Measurements from ENCODE around the gene CALML6. TPM values are rescaled to one million over a fixed set of nuclear protein-coding genes. Genes with fewer than 3 reads are reported as not detected.
"Not testable (repeated sequence)": the region's sequence is repeated elsewhere in the genome, so short reads cannot be mapped to it uniquely, and the experiment has no call there.

The CALML6 gene, protein sequence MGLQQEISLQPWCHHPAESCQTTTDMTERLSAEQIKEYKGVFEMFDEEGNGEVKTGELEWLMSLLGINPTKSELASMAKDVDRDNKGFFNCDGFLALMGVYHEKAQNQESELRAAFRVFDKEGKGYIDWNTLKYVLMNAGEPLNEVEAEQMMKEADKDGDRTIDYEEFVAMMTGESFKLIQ
- total RNA-seq = not detected
- long read RNA-seq = 0 reads

DNA sequence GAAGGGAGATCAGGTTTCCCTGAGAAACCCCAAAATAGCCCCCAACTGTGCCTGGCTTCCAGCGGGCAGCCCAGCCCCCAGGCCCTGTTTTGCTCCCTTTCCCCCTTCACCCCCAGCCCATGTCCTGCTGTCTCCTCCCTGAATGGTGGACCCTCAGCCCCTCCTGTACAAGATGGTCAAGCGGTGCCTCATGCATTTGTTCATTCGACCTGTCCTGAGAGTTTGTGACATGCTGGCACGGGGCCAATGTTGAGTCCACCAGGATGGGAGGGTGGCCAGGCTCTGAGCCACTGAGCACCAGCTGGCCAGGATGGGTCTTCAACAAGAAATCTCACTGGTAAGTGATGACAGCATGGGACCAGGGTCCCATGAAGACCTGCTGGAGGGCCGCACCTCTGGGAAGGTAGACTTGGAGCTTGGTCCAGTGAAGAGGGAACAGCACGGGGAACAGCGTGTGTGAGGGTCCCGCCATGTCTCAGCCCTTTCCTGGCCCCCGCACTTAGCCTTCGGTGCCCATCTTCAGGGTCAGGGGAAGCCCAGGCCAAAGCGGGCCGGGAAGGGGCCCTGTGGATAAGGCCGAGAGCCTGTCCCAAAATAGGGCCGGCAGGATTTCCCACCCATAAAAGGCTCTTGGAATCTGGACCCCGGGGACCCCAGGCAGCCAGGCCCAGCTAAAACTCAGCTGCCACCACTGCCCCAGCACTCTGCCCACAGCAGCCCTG is at the start of gene CALML6:
TSS of gene CALML6 (plus strand) at position 290 of the 722 bp plus-strand sequence. CDS start at position 311, 21 bp downstream.
- intact Hi-C loops (cut with DNase I) = no loop called here
- ATAC-seq (no peak), DNase-seq (ENCODE audit: missing footprints) (peak; percentile 59)

DNA sequence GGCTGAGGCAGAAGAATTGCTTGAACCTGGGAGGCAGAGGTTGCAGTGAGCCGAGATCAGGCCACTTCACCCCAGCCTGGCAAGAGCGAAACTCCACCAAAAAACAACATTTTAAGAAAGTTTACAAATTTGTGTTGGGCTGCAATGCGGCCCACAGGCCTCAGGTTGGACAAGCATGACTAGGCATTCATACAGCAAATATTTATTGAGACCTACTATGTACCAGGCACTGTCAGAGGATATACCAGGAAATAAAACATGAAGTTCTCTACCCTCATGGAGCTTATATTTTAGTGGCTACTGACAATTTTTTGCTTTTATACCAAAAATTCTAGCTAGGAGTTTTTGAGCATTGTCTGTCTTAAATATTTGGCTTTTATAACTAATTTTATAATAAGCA is 47.9 kb upstream of the CALML6 start:
- DNase-seq (ENCODE audit: missing footprints) (no peak), ATAC-seq (no peak)
- intact Hi-C loops (cut with DNase I) = no loop called here

DNA sequence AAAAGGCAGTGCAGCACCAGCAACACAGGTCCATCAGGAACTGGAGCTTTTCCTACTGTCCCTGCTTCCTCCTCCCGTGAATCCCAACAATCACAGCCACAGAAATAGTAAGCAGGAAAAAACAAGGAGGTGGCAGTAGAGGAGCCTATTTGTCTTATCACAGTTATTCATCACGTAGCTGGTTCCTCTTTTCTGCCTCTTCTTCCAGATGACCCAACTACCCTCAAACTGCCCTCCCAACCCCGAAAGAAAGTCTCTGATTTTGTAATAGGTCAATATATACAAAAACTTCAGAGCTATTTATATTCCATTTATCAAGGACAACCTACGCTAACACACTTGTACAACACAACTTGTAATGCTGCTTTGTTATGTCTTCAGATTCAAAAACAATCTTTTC is 45.6 kb upstream of the CALML6 start:
- intact Hi-C loops (cut with DNase I) = no loop called here
- no peak for ATAC-seq
- DNase-seq (ENCODE audit: missing footprints) = no peak

DNA sequence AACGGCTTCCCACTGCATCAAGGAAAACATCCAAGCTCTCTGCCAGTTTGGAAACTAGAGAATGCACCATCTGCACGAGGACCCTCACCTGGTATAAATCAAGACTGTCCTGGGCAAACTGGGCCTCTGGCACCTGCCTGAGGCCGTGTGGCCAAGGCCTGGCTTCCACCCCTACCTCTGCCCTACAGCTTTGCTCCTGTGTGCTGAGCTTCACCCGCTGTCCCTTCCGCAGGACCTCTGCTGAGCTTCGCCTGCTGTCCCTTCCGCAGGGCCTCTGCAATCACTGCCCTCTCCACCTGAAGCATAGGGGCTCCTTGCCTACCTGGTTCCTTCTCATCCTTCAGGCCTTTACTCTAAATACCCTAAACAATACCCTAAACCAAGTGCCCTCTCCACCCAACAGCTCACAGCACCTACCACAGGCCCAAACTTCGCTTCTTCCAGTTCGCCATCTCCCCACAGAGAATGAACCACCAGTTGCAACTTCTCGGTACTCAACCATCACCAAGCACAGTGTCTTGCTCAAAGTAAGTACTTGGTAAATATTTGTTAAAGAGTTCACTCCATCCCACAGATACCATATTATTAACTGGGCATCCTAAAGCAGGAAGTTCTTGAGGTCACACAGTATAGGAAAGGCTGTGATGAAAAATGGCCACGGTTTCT is 42.6 kb upstream of the CALML6 start:
- DNase-seq (ENCODE audit: missing footprints) (peak; percentile 50), ATAC-seq (no peak)
- intact Hi-C loops (cut with DNase I) = no loop called here

DNA sequence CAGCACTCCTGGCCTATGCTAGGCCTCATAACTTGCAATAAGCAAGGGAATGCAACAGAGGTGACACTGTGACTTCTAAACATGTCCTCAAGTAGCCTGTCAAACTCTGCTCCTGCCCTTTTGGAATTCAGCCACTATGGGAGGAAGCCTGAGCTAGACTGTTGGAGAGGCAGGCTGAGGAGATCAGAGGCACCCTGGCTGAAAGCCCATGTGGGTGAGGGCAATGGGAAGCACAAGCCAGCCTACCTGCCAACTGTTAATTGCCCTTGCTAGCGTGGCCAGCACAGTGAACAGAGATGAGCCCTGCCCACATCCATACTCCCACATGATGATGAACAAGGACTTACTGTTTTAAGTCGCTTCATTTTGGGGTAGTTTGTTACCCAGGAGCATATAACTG is 41.9 kb upstream of the CALML6 start:
- ATAC-seq = peak; percentile 93
- peak; percentile 86 for DNase-seq (ENCODE audit: missing footprints)
- intact Hi-C loops (cut with DNase I) = no loop called here

DNA sequence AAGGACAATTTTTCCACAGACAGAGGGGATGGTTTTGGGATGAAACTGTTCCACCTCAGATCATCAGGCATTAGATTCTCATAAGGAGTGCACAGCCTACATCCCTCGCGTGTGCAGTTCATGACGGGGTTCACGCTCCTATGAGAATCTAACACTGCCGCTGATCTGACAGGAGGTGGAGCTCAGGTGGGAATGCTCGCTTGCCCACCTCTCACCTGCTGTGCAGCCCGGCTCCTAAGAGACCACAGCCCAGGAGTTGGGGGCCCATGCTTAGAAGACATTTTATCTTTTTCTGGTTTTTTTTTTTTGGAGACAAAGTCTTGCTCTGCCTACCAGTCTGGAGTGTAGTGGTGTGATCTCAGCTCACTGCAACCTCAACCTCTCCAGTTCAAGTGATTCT is 40.2 kb upstream of the CALML6 start:
- ATAC-seq (no peak), DNase-seq (ENCODE audit: missing footprints) (no peak)
- intact Hi-C loops (cut with DNase I) = no loop called here

DNA sequence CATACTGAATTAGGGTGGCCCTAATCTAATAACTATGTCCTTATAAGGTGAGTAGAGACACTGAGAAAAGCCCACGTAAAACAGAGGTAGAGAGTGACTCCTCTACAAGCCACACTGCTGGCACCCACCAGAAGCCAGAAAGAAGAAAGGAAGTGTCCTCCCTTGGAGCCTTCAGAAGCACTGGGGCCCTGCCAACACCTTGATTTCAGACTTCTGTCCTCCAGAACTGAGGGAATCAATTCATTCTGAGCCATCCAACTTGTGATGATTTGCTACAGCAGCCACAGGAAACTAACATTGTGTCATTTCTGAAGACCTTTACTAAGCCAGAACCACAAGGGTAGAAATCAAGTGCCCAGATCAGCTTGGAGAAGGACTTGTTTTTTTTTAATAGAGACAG is 39.1 kb upstream of the CALML6 start:
- intact Hi-C loops (cut with DNase I) = no loop called here
- DNase-seq (ENCODE audit: missing footprints) (no peak), ATAC-seq (no peak)

DNA sequence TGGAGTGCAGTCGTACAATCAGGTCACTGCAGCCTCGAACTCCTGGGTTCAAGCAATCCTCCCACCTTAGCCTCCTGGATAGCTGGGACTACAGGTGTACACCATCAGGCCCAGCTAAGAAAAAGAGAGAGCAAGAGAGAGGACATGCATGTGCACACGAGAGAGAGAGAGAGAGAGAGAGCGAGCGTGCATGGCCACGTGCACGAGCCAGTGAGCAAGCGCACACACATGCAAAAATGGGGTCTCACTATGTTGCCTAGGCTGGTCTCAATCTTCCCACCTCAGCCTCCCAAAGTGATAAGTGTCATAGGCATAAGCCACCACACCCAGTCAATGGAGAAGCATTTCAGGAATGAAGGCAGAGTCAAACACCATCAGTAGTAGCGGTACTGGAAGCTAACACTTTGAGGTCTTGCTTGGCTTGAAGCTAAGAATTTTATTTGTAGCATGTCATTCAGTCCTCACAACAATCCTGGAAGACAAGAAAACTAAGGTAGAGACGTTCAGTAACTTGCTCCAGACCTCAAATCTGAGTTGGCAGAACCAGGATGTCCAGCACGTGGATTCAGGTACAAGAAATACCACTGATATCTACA is 38.6 kb upstream of the CALML6 start:
- intact Hi-C loops (cut with DNase I) = no loop called here
- ATAC-seq = no peak
- no peak for DNase-seq (ENCODE audit: missing footprints)

DNA sequence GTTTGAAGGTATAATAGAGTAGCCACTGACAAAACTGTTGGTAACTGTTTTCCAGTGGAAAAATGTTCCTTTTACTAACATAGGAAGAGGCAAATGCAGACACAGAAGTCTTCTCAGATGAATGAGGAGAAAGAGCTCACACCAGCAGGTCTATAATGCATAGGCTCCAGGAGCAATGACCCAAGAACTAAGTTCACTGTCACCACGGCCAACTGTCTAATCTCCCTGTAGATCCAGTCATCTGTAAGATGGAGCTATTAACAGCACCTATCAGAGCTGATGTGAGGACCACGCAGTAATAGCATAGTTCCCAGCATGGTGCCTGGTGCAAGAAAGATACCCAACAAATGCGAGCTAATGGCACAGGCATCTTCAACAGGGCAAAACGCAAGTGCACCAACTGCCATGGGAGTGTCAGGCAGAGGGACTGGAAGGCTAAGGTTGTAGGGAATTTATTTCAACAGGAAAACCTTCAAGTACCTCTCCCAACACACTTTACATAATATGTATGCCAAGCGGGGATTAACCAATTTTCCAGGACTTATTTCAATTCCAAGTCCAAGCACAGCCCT is 37.1 kb upstream of the CALML6 start:
- intact Hi-C loops (cut with DNase I) = no loop called here
- no peak for DNase-seq (ENCODE audit: missing footprints)
- no peak for ATAC-seq

DNA sequence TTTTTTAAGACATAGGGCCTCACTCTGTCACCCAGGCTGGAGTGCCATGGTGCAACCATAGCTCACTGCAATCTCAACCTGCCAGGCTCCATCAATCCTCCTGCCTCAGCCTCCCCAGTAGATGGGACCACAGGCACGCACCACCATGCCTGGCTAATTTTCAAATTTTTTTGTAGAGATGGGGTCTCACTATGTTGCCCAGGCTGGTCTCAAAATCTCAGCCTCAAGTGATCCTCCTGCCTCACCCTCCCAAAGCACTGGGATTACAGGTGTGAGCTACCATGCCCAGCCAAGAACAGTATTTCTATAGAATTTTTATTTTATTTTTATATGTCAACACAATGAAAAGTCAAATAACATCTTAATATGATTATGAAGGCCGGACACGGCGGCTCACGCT is 35.1 kb upstream of the CALML6 start:
- intact Hi-C loops (cut with DNase I) = no loop called here
- DNase-seq (ENCODE audit: missing footprints) (no peak), ATAC-seq (no peak)

DNA sequence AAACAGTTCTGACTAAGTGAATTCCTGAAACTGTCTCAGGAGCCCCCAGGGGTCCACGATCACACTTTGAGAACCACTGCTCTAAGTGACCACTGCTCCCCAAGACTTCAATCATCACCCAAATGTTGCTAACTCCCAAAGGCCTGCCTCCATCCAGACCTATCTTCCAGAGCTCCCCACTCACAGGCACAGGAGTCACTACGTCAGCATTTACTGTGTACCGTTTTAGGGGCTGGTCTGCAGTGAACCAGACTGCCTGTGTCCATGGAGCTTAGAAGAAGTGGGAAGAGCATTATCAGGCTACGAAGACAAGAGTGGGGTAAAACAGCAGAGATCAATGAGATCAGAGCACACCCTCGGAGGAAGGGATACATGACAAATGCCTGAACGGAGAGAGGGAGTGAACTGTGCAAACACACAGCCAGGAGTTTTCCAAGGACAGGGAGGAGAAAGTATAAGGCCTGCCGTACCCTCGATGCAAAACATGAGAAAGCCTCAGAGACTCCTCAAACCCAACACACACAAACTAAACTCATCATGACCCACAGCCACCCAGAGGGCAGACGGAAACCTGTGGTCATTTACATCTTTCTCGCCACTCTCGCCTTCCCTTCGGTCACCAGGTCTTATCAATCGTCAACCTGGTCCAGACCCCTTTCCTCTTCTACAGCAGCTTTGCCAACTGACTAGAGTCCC is 34.3 kb upstream of the CALML6 start:
- intact Hi-C loops (cut with DNase I) = no loop called here

DNA sequence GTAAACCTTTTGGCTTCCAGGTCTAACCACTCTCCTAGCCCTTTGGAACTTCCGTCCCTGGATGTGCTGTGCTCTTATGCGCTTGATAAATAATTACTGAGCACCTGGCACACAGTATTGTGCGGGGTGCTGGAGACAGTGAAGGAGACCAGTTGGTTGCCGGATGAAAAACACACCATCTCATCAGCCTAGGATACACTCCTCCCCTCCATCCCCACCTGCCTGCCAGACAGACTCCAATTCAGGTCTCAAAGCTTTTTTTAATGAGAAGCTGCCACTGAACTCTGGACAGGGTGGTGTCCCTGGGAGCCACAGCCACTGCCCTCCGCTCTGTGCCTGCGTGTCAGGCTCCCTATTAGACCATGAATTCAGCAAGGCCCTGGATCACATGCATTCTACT is 33.3 kb upstream of the CALML6 start:
- DNase-seq (ENCODE audit: missing footprints) (no peak), ATAC-seq (no peak)
- intact Hi-C loops (cut with DNase I) = no loop called here

More for the DNA sequence above, 34.3 kb upstream of the CALML6 start:
- DNase-seq (ENCODE audit: missing footprints) = no peak
- no peak for ATAC-seq

DNA sequence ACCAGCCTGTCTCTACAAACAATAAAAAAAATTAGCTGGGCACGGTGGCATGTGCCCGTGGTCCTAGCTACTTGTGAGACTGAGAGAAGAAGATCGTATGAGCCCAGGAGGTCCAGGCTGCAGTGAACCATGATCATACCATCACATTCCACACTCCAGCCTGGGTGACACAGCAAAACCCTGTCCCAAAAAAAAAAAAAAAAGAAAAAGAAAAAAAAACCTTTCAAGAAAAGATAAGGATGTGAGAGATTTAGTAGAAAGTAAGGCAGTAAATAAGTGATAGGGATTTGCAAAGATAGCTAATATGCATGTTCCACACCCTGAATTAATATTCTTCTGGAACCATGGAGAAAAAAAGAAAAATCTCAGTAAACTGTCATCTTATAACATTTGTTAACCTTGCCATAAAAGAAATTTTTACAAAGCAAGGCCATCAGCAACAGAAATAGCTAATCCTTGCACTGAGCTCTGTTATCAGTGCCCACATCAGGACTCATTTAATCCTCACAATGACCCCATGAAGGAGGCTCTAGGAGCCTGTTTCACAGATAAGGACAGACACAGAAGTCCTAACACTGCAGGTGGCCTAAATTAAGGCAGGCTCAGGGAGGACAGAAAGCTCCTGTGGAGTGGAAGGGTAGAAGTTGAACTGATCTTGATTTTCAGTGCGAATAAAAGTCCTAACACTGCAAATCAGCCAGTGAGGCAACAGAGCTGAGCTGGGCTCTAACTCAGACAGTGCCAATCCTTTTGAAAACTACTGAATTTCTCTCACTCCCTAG is 31.8 kb upstream of the CALML6 start:
- no peak for ATAC-seq
- DNase-seq (ENCODE audit: missing footprints) = no peak
- intact Hi-C loops (cut with DNase I) = no loop called here

DNA sequence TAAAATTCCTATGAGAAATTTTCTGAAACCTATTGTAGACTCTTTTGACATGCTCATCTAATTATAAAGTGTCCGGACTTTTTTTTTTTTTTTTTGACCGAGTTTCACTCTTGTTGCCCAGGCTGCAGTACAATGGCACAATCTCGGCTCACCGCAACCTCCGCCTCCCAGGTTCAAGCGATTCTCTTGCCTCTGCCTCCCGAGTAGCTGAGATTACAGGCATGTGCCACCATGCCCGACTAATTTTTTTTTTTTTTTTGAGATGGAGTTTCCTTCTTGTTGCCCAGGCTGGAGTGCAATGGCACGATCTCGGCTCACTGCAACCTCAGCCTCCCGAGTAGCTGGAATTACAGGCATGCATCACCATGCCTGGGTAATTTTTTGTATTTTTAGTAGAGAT is 31.2 kb upstream of the CALML6 start:
- intact Hi-C loops (cut with DNase I); DNase-seq (ENCODE audit: missing footprints); ATAC-seq: not testable (repeated sequence)

DNA sequence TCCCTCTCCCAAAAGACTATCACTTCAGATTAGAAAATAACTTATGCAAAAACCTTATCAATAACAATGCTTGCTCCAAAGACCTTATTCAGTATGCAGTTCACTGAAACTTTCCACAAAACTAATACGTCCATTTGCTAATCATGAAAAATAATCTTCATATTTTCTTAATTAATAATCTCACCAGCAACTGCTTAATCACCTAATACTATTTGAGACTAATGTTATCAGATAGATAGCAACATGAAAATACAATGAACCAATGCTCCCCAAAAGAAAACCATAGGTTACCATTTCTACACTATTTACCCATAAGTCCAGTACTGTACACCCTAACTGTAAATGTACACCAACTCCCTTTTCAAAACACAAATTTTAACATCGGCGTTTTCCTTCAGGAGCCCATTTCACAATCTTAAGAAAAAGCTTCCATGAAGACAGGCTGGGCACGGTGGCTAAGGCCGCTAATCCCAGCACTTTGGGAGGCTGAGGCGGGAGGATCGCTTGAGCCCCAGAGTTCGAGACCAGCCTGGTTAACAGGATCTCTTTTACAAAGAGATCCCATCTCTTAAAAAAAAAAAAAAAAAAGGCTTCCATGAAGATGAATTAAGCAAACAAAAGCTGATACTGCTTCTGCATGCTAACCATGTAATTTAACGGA is 25.8 kb upstream of the CALML6 start:
- DNase-seq (ENCODE audit: missing footprints) (no peak), ATAC-seq (no peak)
- intact Hi-C loops (cut with DNase I) = no loop called here

DNA sequence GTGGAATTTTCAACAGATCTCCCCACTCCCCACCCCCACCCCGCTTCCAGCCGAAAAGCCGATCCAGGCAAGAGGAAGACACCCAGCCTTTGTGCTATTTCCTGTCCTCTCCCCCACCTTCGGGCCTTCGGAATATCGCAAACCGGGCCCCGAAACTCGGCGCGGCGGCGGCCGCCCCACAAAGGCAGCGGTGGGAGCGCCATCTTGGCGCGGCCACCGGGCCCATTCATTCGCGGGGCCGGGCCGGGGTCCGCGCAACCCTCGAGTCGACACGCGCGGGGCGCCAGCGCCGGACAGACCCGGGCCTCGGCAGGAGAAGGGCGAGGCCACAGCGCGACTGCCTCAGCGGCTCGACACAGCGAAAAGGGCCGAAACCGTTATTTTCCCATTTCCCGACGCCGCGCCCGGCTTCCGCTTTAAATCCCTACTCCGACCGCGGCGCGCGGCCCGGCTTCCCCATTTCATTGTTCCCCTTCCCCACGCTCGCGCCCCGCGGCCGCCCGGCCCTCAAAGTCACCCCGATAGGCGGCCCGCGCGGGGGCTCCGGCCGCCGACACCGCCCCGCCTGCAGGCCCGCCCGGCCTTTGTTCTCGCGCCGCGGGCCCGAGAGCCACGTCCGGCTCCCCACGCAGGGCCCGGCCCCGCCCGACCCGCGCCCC is 25.1 kb upstream of the CALML6 start:
- ATAC-seq = no peak
- DNase-seq (ENCODE audit: missing footprints) = peak; percentile 95
- intact Hi-C loops (cut with DNase I) = loop anchor here (2.0 kb wide), 2 partner anchors 31 to 111 kb away; partner anchors contain the start of gene NADK

All from Right ventricle myocardium inferior (tissue), 1 donor.